Neural cell (in vitro differentiated cells): ENCODE data around the gene ADCY2.

ENCODE experiments used
- EP300 ChIP-seq: fragments of 450-650 bp; conservative IDR thresholded peaks from 2 replicates; pipeline ENCODE4 v1.6.1; 2014; ENCODE audit warnings: antibody characterized with exemption, mild to moderate bottlenecking, moderate library complexity; ENCODE audit not compliant: poor library complexity, severe bottlenecking
- EZH2 ChIP-seq: fragments of 200-600, 300-800 bp; shearing (Covaris generic), sonication (generic); IDR thresholded peaks from 2 replicates; pipeline ENCODE4 v1.6.1; 2014; ENCODE audit warnings: antibody characterized with exemption, low read length, borderline replicate concordance, mild to moderate bottlenecking; ENCODE audit not compliant: insufficient read depth, poor library complexity, severe bottlenecking
- MXI1 ChIP-seq: fragments of 450-650 bp; conservative IDR thresholded peaks from 2 replicates; pipeline ENCODE4 v1.6.1; 2014; ENCODE audit warnings: antibody characterized with exemption, mild to moderate bottlenecking; ENCODE audit not compliant: poor library complexity, severe bottlenecking
- POLR2AphosphoS5 ChIP-seq: IDR thresholded peaks from 2 replicates; pipeline ENCODE4 v1.6.1; 2012
- SMC3 ChIP-seq: fragments of 450-650 bp; conservative IDR thresholded peaks from 2 replicates; pipeline ENCODE4 v1.6.1; 2014; ENCODE audit warnings: antibody characterized with exemption, mild to moderate bottlenecking, moderate library complexity; ENCODE audit not compliant: poor library complexity
- TF ChIP-seq, protein P1 (sequence below): IDR thresholded peaks from 2 replicates; pipeline ENCODE4 v1.6.1; 2012; ENCODE audit warnings: borderline replicate concordance
- TF ChIP-seq, protein P2 (sequence below): fragments of 450-650 bp; IDR thresholded peaks from 2 replicates; pipeline ENCODE4 v1.5.1; 2014; ENCODE audit warnings: antibody characterized with exemption, mild to moderate bottlenecking, moderate library complexity; ENCODE audit not compliant: poor library complexity, severe bottlenecking

DNA sequence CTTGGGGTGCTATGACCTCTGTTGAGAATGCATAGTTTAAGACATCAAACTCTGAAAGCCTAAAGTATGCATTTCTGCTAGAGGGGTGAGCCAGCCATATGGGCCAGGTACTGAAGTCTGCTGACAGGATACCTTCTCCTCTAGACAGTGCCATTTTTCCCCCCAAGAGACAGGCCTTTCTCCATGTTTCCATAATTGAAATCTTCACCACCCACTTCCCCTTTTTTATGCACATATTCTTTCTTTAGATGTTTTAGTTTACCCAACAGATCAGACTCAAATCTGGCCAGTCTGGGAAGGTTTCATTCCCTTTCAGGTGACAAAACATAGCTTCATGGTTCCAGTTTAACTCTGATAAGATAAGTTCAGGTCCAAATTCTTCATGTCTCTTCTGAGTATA, 212.8 kb downstream of the ADCY2 start:
- TF ChIP-seq, protein P1, sequence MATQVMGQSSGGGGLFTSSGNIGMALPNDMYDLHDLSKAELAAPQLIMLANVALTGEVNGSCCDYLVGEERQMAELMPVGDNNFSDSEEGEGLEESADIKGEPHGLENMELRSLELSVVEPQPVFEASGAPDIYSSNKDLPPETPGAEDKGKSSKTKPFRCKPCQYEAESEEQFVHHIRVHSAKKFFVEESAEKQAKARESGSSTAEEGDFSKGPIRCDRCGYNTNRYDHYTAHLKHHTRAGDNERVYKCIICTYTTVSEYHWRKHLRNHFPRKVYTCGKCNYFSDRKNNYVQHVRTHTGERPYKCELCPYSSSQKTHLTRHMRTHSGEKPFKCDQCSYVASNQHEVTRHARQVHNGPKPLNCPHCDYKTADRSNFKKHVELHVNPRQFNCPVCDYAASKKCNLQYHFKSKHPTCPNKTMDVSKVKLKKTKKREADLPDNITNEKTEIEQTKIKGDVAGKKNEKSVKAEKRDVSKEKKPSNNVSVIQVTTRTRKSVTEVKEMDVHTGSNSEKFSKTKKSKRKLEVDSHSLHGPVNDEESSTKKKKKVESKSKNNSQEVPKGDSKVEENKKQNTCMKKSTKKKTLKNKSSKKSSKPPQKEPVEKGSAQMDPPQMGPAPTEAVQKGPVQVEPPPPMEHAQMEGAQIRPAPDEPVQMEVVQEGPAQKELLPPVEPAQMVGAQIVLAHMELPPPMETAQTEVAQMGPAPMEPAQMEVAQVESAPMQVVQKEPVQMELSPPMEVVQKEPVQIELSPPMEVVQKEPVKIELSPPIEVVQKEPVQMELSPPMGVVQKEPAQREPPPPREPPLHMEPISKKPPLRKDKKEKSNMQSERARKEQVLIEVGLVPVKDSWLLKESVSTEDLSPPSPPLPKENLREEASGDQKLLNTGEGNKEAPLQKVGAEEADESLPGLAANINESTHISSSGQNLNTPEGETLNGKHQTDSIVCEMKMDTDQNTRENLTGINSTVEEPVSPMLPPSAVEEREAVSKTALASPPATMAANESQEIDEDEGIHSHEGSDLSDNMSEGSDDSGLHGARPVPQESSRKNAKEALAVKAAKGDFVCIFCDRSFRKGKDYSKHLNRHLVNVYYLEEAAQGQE: no peak
- TF ChIP-seq, protein P2, sequence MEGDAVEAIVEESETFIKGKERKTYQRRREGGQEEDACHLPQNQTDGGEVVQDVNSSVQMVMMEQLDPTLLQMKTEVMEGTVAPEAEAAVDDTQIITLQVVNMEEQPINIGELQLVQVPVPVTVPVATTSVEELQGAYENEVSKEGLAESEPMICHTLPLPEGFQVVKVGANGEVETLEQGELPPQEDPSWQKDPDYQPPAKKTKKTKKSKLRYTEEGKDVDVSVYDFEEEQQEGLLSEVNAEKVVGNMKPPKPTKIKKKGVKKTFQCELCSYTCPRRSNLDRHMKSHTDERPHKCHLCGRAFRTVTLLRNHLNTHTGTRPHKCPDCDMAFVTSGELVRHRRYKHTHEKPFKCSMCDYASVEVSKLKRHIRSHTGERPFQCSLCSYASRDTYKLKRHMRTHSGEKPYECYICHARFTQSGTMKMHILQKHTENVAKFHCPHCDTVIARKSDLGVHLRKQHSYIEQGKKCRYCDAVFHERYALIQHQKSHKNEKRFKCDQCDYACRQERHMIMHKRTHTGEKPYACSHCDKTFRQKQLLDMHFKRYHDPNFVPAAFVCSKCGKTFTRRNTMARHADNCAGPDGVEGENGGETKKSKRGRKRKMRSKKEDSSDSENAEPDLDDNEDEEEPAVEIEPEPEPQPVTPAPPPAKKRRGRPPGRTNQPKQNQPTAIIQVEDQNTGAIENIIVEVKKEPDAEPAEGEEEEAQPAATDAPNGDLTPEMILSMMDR: no peak
- TF ChIP-seq EP300: no peak
- TF ChIP-seq EZH2: no peak
- TF ChIP-seq SMC3: no peak
- no peak for TF ChIP-seq POLR2AphosphoS5
- no peak for TF ChIP-seq MXI1
